GM19035 (cell line): ENCODE measurements around the gene NOS1AP.
"Not testable (repeated sequence)": the region's sequence is repeated elsewhere in the genome, so short reads cannot be mapped to it uniquely, and the experiment has no call there.

Source experiments
- ATAC-seq: cut with Tn5 transposase; IDR thresholded peaks from one replicate; pipeline ENCODE4 v1.9.1; 2021; ENCODE audit not compliant: unreplicated experiment

The NOS1AP gene

GRCh38 chr1:162069334-162070093 is at the start of gene NOS1AP:
TSS of gene NOS1AP (plus strand) at chr1:162069691. CDS start at chr1:162070178, 487 bp downstream.
- ATAC-seq: peak; percentile 98

DNA sequence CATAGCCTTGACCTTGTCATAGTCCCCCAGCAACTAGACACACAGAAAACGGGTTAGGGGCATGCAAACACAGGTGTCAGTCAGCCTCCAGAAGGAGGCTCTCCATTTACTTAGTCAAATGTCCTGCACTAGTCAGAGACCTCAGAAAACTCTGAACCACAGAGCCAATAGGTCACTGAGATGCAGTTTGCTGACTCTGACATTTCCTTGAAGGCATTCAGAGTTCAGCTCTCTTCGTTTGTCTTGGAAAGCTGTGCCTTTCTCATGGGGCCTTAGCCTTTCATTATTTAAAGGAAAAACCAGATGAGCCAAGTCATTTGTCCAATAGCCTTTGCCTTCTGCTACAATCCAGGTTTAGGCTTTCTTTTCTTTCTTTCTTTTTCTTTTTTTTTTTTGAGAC is 49.3 kb upstream of the NOS1AP start:
- ATAC-seq: no peak

DNA sequence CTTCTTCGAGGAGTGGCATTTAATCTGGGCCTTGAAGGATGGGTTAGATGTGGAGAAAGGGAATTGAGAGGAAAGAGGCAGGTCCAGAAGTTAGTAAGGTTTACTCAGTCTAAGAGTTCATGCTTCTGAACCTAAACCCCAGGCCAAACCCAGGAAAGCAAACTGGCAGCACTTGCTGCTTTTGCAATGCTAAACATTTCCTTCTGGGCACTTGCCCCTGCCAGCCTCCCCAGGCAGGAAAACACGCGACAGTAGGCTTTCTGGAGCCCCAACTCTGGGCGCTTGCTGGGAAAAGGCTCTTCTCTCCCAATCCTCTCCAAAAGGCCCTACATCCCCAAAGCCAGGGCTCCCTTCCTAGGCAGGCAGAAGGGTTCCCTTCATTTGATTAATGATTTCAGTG is 48.4 kb upstream of the NOS1AP start:
- ATAC-seq: no peak

DNA sequence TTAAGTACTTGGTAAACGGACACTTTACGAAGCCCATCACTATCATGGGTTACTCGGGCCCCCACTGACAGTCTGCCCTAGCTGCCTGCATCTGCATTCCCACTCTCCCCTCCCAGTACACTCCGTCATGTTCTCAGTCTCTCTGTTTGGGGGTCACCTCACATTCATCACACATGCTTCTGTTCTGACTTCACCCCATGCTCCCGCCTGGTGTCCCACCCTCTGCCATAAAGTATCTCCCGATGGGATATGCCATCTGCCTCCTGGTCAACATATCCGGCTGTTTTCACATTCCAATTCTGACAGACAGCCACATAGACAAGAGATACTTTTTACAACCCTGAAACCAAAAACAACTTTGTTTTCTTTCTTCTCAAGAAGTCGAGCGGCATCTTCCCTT is 46.9 kb upstream of the NOS1AP start:
- ATAC-seq: no peak

DNA sequence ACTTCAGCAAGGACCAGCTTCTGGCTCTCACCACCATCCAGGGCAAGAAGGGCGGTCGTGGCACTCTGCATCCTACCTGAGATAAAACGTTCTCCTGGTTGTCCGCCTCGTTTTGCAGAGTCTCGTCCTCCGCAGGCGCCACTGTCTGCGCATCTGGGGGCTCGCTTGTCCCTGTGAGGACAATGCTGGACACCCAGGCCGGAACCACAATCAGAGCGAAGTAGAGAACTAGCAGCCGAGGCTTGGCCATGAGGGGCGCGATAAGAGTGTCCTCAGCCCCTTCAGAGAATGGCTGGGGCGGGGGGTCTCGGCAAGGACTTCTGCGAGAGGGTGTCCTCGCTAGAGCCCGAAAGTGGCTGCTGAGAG is 46.3 kb upstream of the NOS1AP start:
- ATAC-seq: no peak

GRCh38 chr1:162023547-162024501 is 45.7 kb upstream of the NOS1AP start, which contains the start of gene OLFML2B:
TSS of gene OLFML2B (minus strand) at chr1:162023869. CDS start at chr1:162023430, 439 bp downstream.
- peak; percentile 66 for ATAC-seq

GRCh38 chr1:162025541-162025940 is 44.0 kb upstream of the NOS1AP start:
- ATAC-seq: no peak

GRCh38 chr1:162026881-162027280 is 42.6 kb upstream of the NOS1AP start:
- ATAC-seq: no peak

DNA sequence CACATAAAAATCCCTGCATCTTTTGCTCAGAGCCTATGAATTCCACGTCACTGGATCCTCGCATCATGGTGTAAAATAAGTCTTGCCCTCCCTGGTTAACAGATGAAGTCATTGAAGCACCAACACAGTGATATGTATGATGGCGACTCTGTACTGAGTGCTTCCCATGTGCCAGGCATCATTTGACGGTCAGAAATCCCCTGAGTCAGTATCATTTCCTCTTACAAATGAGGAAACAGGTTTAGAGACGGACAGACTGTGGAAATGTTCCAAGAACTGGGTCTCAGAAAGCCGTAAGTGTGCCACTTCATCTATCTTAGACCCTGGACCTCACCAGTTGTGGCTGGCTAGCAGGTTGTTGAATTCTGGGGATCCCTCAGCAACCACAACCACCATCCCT is 40.8 kb upstream of the NOS1AP start:
- no peak for ATAC-seq

- ATAC-seq: no peak
Measured at GRCh38 chr1:162029157-162029556, 40.3 kb upstream of the NOS1AP start.

GRCh38 chr1:162030759-162031280 is 38.7 kb upstream of the NOS1AP start:
- ATAC-seq: no peak

DNA sequence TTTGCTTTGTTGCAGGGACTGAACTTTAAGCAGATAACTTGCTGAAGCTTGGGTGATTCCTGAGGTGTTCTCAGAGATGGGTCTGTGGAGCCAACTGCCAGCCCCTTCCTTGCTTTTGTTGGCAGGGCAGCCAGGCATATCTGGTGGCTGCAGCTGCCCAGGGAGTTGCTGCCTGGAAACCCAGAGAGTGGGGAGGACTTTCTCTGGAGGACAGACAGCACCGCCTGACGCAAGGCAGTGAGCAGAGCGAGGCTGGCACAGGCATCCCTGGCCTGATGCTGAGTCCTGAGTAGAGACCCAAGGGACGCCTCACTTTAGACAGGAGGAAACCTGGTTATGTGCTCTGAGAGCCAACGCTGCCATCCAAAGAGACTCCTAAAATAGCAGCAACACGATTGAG is 36.1 kb upstream of the NOS1AP start:
- no peak for ATAC-seq

DNA sequence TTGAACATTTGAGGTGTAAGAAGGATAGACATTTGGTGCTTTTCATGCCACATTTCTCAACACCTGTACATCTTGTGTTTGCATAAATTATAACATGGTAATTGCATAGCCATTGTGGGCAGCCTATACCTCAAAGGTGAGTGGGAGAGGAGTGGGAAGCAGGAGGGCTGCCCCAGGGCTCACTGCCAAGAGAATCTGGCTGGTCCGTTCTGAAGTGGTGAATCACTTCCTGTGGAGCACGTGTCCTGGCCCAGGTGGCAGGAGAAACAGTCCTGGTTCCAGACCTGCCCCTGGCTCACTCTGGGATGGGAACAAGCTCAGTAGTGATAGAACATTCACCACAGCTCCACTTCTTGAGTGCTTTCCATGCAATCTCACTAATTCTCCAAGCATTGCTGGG is 34.2 kb upstream of the NOS1AP start:
- ATAC-seq: no peak

DNA sequence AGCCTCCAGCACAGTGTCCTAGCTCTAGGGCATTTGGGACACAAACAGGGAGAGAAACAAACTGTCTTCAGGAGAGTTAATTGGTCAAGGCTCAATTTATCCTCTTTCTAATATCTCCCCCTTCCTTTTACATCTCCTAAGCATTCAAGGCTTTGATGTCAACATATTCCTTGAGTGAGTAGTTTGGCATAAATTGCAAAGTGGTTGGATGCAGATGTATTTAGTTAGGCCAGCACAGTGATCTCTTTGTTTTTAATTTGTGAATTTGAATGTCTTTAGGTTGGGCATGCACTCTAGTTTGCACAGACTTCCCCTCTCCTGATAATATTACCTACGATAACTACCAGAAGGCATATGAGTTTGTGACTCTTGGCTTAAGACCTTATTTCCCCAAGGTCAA is 33.3 kb upstream of the NOS1AP start:
- no peak for ATAC-seq

DNA sequence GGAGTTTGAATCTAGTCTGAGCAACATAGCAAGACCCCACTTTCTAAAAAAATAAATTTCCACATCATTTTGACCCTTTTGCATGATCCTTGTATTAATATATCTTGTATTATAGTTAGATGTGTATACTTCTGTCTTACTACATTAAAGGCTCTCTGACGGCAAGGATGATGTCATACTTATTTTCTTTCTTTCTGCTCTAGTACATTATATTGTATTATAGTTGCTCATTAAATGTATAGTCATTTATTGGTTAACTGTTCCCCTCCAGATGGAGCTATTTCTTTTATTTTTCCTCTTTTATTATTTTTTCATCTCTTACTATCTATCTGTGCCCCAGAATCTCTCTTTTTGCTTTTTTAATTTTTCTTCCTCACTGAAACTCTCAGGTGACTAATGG is 30.9 kb upstream of the NOS1AP start:
- ATAC-seq: no peak

- no peak for ATAC-seq
Measured at GRCh38 chr1:162040001-162040400, 29.5 kb upstream of the NOS1AP start.

- no peak for ATAC-seq
Measured at GRCh38 chr1:162040657-162041056, 28.8 kb upstream of the NOS1AP start.

DNA sequence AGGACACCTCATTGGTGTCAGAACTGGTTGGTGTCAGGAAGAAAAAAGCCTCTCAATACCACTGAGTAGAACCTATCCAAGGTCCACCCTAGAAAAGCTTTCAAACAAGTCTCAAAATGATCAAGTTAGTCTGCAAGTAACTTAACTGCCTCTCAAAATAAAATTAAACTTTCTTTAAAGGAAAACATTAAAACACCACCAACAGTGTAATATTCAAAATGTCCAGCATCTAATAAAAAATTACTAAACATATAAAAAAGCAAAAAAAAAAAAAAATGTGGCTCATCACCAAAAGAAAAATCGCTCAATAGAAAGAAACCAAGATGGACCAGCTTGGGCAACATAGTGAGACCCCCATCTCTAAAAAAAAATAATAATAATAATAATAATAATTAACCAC is 27.1 kb upstream of the NOS1AP start:
- ATAC-seq: no peak

DNA sequence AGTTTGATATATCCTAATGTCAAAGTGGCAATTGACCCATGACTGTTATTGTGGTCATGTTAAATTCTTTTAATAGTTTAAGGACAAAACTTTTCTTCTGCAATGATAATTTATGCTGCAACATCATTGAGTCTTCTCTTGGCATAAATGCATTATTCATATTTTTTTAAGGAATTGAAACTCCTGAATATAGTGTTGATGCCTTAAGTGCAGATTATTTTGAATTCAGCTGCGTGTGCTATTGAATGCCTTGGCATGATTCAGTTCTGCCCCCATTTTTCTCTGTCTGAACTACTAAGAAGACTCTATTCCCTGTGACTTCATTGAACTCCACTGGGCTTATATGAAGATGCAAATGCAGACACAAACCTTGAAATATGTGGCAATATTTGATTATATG is 22.6 kb upstream of the NOS1AP start:
- ATAC-seq: no peak

DNA sequence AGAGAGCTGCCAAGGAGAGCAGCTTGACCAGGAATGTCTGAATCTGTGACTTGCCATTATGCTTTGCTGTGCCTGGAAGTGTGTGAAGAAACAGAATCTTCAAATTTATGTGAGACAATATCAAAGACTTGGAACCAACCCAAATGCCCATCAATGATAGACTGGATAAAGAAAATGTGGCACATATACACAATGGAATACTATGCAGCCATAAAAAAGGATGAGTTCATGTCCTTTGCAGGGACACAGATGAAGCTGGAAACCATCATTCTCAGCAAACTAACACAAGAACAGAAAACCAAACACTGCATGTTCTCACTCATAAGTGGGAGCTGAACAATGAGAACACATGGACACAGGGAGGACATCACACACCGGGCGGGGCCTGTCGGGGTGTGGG is 15.5 kb upstream of the NOS1AP start:
- not testable (repeated sequence) for ATAC-seq

DNA sequence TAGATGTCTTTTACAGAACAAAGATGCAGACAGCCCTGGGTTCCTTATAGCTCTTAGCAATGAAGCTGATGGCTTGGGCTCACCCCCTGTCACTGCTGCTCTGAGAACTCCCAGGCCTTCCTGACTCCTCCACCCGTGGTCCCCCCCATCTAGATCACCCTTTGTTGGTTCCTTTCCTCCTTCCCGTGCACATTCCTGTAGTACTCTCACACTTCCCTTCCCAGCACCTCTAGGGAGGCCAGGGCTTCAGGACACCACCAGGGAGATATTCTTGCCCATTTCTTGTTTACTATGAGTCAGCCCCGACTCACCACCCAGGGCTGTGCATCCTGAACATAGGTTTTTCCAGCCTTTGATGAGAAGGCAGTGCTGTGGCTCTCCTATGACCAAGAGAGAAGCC is 14.4 kb upstream of the NOS1AP start:
- ATAC-seq: no peak

GRCh38 chr1:162056043-162056442 is 13.4 kb upstream of the NOS1AP start:
- ATAC-seq: peak; percentile 79
